Vagina (tissue), 2 donors: ENCODE data around the gene KMT2C.

Experiments
- POLR2A ChIP-seq, 2 donors: fragments of 450-650 bp; IDR thresholded peaks; one replicate each; pipeline ENCODE4 v1.6.1; 2017; ENCODE audit warnings: antibody characterized with exemption in 2 of 2, mild to moderate bottlenecking in 2 of 2, moderate library complexity in 2 of 2
- POLR2AphosphoS5 ChIP-seq, 2 donors: sonication (generic); formaldehyde crosslinking; IDR thresholded peaks; one replicate each; pipeline ENCODE4 v1.9.0; 2017; ENCODE audit warnings: antibody characterized with exemption in 2 of 2, mild to moderate bottlenecking in 2 of 2, low read depth in 1 of 2; ENCODE audit not compliant: insufficient read depth in 1 of 2
- TF ChIP-seq, protein P1 (sequence below), 3 experiments: fragments of 450-650 bp in 2 of 3; fragments of 200-600 bp in 1 of 3; sonication (generic) in 1 of 3; IDR thresholded peaks; one replicate each; pipeline ENCODE4 v1.5.1; 2017 to 2019; ENCODE audit warnings: antibody characterized with exemption in 3 of 3, mild to moderate bottlenecking in 2 of 3, moderate library complexity in 2 of 3

DNA sequence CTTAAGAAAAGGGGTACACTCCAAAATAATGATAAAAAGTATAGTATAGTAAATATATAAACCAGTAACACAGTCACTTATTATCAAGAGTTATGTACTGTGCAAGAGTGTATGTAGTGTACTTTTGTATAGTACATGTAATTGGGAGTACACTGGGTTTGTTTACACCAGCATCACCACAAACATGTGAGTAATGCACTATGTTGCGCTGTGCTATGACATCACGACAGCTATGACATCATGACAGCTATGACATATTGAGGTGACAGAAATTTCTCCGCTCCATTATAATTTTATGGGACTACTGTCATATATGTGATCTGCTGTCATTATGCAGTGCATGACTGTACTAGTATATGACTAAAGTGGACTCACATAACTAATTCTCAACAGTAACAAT, 84.6 kb downstream of the KMT2C start:
- TF ChIP-seq, protein P1, sequence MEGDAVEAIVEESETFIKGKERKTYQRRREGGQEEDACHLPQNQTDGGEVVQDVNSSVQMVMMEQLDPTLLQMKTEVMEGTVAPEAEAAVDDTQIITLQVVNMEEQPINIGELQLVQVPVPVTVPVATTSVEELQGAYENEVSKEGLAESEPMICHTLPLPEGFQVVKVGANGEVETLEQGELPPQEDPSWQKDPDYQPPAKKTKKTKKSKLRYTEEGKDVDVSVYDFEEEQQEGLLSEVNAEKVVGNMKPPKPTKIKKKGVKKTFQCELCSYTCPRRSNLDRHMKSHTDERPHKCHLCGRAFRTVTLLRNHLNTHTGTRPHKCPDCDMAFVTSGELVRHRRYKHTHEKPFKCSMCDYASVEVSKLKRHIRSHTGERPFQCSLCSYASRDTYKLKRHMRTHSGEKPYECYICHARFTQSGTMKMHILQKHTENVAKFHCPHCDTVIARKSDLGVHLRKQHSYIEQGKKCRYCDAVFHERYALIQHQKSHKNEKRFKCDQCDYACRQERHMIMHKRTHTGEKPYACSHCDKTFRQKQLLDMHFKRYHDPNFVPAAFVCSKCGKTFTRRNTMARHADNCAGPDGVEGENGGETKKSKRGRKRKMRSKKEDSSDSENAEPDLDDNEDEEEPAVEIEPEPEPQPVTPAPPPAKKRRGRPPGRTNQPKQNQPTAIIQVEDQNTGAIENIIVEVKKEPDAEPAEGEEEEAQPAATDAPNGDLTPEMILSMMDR (IDR thresholded peaks at IDR 0.05): no peak
- TF ChIP-seq POLR2A (IDR thresholded peaks at IDR 0.05): no peak
- TF ChIP-seq POLR2AphosphoS5 (IDR thresholded peaks at IDR 0.05; ENCODE audit: insufficient read depth in 1 of 2, low read depth in 1 of 2): no peak
